ENCODE measurements around the gene THSD7A.

THSD7A gene

DNA sequence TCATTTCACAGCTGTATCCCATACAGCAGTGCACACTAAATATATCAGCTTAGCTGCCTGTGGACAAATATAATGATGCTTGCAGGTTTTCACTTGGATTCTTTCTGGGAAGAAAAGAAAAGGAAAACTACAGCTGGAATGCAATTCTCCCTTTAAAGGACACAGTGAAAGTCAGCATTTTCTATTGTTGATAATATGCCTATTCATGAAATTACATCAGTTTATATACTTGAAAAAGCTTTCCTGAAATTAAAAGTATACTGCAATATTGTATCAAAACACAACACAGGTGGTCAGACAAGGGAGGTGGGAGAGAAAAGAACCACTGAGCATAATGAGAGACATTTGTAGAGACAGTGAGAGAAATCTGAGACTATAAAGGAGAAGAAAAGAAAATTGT lies 20.3 kb downstream of the THSD7A start:
- DNase-seq: no peak

DNA sequence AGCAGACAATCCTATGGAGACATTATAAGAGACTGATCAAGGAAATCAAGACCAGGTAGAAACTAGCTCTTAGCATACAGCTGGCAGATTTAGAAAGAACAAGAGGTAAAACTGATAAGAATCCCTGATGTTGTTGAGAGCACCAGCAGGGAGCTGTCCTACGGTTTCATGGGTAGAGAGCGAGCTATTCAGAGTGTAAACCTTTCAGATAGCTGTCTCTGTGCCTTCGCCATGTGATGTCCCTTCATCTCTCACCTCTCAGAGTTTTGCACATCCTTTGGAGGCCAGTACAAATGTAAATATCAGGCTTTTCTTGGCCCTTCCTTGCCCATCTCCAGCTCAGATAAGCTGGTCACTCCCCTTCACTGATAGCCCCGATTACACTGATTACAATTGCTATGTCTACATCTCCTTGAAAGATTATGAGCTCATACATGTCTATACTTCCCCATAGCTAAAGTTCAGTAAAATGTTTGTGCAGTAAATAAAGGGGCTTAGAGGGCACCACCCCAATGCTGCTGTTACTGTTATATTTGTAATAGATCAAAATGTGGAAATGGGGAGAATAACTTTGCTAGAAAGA lies 21.9 kb downstream of the THSD7A start:
- DNase-seq: no peak

DNA sequence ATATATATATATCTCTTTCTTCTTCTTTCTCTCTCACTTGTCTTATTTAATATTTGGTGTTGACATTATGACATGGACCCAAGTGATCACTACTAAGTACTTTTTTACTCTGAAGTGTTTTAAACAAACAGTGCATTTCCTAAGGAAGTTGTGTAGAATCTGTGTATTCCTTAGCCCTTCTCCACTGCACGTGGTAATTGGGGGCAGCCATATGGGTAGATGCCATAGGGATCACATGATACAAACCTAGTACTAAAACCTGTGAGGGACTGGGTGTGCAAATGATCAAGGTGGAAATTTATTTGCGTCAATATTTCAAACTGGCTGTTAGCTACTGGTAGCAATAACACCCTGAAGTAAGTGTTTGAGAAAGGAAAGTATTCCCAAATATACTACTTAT lies 25.0 kb downstream of the THSD7A start:
- DNase-seq: no peak

DNA sequence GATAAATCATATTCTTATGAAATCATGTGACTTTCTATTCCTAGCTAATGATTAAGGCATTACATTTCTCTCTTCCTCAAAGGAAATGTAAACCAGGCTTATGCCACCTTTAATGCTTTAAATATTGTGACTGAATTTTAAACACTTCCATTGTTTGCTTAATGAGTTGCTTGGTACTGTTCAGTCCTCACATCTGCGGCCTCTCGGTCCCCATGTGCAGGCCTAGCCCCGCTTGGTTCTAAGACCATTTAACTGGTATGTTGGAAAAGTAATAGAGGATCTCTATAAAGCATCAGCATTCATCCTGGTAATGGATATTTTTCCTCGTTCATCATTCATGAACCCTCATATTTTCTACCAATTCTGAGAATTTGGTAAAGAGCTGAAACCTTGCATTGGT lies 27.4 kb downstream of the THSD7A start:
- DNase-seq: no peak

DNA sequence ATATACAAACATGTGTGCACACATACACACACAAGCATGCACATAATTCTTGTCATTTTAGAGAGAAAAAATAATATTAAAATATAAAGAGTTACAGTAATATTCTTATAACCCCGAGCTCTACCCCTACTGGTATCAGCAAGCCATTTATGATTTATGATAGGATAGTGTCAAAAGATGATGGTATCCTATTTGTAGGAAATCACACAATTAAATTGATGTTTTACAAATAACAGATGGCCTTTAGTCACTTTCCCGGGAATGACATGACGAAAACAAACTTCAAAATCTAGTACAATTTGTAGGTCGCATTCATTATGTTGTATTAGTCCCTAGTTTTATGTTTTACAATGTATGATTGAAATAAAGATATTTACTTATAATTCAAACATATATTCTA lies 36.8 kb downstream of the THSD7A start:
- no peak for DNase-seq

DNA sequence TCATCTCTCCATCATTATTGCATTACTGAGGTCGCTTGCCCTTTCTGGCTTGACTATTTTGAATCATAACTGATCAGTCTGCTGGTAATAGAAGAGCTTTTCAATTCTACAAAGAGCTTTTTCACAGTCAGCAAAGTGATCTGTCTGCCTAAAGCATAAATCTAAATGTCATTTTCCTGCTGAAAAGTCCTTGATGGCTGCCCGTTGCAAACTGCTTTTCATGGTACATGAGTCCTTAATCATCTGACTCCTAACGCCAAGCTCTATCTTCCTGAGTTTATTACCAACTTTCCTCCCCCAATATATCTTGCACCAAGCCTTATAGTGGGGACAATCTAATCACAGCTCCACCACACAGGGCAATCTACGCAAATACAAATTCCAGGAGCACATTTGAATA lies 39.8 kb downstream of the THSD7A start:
- DNase-seq: no peak

DNA sequence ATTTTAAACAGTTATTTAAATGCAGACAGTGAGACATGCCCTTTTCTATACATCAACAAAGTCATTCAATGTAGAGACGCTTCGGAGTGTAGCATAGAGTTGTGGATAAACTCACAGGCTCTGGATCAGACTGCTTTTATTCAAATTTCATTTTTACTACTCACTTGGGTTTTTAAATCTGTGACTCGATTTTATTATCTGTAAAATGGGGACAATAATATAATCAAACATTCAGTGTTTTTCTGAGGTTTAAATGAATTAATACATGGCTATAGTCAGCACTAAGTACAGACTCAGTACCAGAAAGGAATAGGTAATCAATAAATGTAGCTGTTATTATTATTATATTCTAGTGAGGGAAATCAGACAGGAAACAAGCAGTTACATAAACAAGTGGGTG lies 43.4 kb downstream of the THSD7A start:
- DNase-seq: no peak

DNA sequence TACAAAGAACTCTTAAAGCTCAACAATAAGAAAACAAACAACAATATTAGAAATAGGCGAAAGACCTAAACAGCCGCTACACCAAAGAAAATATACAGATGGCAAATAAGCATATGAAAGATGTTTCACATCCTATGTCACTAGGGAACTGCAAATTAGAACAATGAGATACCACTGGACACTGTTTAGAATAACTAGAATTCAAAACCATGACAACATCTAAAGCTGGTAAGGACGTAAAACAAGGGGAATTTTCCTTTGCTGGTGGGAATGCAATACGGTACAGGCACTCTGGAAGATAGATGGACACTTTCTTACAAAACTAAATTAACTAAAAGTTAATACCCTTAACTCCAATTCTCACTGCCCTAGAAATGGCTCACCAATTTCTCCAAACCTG lies 44.5 kb downstream of the THSD7A start:
- DNase-seq: no peak

DNA sequence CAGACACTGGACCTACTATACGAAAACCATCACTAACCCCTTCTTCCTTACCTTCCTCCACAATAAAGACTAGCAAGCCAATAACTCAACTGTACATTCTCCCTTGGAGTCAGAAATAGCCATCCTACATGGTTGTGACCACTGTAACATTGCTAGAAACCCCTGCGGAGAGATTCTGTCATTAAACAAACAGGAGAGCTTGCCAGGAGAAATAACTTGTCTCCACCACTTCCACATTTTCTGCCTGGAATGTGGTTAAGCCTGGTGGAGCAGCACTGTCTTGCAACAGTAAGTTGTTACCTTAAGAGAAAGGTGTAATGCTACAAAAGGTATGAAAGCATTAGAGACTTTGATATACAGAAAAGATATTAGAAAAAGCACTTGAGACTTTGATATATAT lies 45.8 kb downstream of the THSD7A start:
- DNase-seq: peak; percentile 23

DNA sequence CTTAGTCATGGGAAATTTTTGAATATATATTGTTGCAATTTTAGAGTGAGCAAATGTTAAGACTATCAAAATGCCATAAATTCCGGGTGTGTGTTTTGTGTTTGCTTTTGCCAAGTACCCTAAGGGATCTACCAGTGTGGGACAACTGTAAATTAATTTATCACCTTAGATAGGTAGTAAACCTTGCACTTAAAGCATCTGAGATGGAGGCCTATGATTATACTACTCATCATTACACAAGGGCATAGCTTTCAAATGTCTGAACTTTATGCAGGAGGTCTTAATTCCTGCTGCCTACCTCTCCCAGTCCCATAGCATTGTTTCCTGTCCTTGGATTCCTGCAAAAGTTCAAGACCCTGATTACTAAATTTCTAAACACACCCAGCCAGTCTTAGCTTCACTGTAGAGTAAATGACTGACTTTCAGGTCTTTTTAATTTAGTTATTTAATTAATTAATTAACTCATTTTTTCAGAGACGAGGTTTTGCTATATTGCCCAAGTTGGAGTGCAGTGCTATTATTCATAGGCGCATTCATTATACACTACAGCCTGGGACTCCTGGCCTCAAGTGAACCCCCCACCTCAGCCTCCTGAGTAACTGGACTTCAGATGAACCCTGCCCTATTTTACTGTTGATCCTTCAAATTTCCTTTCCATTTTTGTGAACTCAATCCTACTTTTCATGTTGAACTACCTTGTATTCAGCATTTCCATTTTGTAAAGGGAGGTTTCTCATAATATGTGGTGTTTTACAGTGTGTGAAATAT lies 47.0 kb downstream of the THSD7A start:
- no peak for DNase-seq

DNA sequence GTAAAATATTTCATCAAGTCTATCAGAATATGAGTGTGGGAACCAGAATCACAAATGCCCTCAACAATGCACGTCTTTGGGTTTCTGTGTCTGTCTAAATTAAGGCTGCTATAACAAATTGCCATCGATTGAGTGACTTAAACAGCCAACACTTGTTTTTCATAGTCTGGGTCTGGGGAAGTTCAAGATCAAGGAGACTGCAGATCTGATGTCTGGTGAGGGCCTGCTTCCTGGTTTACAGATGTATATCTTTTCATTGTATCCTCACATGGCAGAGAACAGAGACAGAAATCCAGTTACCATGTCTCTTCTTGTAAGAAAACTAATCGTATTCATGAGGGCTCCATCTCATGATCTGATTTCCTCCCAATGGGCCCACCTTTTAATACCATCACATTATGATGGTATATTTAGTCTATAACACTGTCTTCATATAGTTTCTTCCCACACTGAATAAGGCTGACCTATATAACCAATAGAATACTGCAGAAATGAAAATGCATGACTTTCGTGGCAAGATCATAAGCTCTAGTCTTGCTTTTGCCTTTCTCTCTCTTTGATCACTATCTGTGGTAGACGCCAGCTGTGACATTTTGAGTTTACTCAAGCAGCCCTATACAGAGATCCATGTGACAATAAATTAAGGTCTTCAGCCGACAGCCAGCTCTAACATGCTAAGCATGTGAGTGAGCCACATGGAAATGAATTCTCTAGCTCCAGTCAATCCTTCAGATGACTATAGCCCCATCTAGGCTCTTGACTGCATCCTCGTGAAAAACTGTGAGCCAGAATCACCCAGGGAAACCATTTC lies 51.9 kb downstream of the THSD7A start:
- no peak for DNase-seq

DNA sequence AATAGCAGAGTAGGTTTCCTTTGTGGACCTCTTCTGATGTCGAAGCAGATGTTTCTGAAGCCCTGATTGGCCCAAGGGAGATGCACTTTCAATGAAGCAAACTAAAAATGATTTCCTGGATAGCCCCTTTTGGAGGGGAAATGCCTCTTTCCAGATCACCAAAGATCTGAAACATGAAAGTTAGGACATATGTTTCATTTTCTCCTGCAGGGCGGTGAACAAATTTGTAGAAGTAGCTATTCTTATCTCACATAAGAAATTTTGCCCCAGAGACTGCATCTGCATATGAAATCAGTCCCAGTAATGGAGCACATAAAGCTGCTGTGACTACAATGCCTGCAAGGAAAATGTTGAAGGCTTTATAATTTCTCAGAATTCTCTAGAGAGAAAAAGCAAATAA lies 56.0 kb downstream of the THSD7A start:
- DNase-seq: no peak

DNA sequence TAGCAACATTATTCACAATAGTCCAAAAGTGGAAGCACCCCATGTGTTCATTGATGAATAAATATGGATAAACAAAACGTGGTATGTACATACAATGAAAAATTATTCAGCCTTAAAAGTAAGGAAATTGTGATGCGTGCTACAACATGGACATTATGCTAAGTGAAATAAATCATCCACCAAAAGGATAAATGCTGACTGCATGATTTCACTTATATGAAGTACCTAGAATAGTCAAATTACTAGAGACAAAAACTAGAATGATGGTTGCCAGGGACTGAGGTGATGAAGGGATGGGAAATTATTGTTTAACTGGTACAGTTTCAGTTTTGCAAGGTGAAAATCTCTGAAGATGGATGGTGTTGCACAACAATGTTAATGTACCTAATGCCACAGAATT lies 56.6 kb downstream of the THSD7A start:
- peak; percentile 12 for DNase-seq

DNA sequence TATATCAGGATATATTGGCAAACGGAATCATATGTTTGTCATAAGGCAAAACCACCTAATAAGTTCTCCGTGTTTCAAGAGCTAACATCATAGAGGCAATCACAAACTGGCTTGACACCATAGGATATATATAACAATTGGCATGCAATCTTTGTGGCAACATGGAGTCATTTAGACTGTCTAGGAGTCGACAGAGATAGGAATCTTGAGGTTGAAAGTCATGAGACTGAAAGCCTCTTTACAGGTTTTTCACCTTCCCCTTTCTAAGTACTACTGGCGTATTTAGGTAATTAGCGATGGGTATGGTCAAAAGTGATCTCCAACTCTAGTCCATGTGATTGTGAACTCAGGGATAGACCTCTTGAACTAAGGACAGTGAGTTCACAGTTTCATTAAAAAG lies 63.7 kb downstream of the THSD7A start:
- DNase-seq: no peak

DNA sequence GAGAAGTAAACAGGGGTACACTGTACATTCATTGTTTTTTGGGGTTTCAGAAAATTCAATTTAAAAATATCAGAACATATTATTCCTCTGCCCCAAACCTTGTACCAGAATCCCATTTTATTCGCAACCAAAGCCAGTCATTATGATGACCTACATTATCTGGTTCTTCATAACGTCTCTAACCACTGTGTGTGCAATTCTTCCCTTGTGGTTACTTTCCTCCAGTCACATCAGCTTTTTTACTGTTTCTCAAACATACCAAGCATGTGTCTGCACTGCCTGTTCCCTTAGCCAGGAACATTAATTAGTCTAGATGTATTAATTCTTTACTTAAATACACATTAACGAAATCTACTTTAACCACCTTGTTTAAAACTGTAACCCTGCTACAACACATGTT lies 64.8 kb downstream of the THSD7A start:
- DNase-seq: no peak

DNA sequence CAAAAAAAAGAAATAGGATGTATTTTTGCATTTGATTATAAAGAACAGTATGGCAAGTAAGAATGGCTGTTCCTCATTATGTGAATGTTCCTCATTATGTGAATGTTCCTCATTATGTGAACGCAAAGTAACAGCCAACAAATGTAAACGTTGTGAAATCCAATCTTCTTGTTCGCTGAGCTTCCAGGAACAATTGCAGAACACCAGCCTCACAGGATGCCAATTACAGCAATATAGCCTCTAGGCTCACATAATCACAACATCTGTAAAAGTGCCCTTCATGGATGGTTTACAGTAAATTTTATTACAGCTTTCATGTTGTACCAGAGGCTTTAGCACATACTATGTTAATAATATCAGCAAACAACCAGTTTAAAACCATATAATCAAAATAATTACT lies 71.6 kb downstream of the THSD7A start:
- DNase-seq: peak; percentile 81

DNA sequence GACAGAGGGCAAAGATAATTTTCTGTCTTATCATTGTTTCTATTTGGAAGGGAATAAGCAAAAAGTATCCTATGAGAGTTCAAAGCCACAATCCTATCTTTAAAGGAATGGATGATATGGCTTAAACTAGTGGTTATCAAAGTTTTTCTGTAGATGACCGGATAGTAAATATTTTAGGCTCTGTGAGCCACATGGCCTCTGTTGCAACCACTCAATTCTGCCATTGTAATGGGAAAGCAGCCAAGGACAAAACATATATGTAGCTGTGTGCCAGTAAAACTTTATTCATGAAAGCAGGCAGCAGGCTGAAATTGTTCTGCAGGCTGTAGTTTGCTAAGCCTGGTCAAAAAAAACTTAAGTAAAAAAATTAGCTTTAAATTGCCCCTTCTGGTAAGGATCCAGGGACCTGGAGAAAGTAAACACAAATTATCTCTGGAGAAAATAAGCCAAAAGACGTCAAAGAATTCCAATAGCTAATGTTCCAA lies 73.3 kb downstream of the THSD7A start:
- no peak for DNase-seq

DNA sequence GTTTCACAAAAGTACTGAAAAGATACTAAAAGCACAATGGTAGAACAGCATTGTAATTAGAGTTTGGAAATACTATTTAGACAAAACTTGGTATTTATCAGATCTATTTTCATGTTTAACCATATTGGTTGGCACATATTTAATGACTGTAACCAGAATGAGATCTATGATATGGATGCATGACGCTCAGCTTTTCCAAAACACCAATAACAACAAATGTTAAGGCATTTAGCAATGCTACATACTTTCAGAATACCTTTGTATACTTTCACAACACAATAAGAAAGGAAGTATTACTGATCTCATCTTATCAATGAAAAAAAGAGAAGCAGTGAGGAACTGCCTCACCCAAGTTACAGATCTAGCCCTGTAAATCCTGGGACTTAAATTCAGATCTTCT lies 74.8 kb downstream of the THSD7A start:
- no peak for DNase-seq

DNA sequence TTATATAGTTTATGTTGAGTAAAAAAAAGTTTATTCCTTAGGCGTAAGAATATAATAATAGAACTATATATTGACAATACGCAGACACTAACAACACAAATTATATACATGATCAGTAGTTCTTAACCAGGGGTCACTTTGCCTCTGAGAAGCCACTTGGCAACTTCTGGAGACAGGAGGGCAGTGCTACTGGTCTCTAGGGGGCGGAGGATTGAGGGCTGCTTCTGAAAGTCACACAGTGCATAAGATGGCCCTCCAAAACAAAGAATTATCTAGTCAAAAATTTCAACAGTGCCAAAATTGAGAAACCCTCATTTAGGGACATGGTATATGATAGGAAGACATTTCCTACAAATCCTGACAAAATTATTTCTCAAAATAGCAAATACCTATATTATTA lies 77.1 kb downstream of the THSD7A start:
- DNase-seq: no peak

DNA sequence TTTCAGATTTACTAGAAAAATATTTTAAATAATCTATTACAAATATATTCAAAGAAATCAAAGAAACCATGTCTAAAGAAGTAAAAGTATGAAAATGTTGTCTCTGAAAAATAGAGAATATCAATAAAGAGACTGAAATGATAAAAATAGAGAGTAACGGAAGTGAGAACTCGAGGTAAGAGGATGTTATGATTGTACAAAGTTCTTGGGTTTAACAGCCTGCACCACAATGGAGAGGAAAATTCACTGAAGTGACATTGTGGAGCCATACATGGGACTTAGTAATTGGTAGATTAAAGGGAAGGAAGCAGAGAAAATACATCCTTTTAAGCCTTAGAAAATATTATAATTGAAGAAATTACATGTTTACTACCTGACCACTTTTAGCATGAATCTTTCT lies 77.9 kb downstream of the THSD7A start:
- no peak for DNase-seq

DNA sequence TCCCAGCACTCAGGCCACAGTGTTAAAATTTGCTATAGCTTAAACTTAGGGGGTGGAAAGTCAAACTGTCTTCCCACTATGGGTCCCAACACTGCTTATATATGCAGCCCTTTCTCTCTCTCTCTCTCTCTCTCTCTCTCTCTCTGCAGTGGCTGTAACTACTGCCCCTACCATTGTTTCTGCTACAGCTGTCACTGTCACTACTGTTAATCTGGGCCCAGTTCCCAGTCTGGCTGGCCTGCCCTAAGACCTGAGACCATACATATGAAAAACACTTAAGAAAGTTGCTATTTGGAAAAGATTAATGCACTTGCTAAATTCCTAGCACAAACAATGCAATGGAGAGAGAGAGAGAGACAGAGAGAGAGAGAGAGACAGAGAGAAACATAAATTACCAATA lies 78.6 kb downstream of the THSD7A start:
- no peak for DNase-seq

DNA sequence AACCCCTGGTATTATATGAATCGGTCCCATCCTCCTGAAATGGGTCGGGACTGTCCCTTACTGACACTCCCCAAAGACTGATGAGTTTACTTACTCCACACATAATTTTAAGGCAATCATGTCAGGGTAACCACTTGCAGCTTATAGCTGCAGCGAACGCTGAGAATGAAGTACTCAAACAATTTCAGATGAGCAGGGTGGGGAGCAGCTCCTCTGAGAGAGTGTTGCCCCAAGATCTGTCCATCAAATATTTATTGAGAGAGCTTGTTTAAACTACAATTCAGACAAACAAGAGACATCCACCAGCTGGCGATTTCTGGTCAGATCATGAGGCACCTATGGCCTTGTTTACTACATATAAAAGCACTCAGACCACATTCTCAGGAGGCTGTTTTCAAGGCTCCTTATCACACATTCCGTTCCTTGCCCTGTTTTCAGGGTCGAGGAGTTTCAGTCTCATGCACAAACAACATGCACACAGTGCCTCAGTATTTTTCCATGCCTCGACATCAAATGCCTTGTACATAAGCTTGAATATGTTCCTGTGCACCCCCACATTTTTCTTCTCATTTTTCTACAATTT lies 80.1 kb downstream of the THSD7A start:
- no peak for DNase-seq

DNA sequence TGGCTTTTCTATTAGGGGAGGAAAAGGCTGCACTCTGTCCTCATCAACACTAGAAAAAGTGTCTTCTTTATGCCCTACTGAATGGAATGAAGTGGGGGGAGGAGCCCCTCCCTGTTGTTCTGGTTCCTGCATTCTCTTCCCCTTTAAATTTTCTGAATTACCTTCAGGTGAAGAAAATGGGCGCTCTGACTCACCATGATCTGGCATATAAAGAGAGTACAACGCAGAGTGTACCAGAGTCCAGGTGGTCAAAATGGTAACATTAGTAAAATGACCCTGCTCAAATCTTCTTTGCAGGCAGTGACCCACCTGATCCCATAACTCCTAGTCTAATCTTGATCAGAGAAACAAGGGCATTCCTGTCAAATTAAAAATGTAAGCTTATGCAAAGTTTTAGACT lies 80.7 kb downstream of the THSD7A start:
- no peak for DNase-seq

DNA sequence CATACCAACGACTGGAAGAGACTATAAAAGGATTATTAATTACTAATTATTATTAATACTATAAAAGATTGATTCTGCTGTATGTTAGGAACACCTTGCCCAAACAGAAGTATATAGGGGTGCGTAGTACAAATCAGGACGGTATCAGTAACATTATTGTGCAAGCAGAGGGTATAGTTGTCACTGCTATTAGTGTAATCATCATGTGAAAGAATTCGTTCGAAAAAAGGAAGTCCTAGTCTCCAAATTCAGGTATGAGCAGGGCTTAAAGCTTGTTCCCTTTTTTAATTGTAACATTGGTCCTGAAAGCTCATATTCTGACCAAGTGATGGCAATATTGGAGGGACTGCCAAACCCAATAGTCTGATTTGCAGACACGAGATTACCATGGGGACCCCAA lies 81.8 kb downstream of the THSD7A start:
- DNase-seq: no peak
